Heart right ventricle (tissue), 16 donors: Measurements from ENCODE around the gene KIF6. TPM values are rescaled to one million over a fixed set of nuclear protein-coding genes. Genes with fewer than 3 reads are reported as not detected.

Experiments
- ATAC-seq, 8 donors: fragments of 200-7000 bp; cut with Tn5 transposase; one replicate each; pipeline ENCODE4 v1.9.1; 2020; ENCODE audit warnings: mild to moderate bottlenecking in 8 of 8, moderate library complexity in 8 of 8, moderate number of reproducible peaks in 1 of 8
- DNase-seq, 2 donors: peaks; one replicate each; pipeline ENCODE4 v3.0.0-alpha.2; 2020
- H3K27ac ChIP-seq, 10 donors: fragments of 200-600 bp; sonication (generic) in 2 of 10; one replicate each; pipeline versions ENCODE4 v1.5.0 to v1.8.0; 2020 to 2022; ENCODE audit warnings: mild to moderate bottlenecking in 3 of 10
- H3K27me3 ChIP-seq, 7 donors: fragments of 200-600 bp; one replicate each; pipeline ENCODE4 v1.8.0; 2021 to 2022; ENCODE audit warnings: mild to moderate bottlenecking in 2 of 7
- H3K36me3 ChIP-seq, 9 donors: fragments of 200-600 bp; sonication (generic) in 1 of 9; one replicate each; pipeline versions ENCODE4 v1.5.0 to v1.8.0; 2020 to 2022; ENCODE audit warnings: mild to moderate bottlenecking in 2 of 9
- H3K4me1 ChIP-seq, 9 donors: fragments of 200-600 bp; sonication (generic) in 1 of 9; one replicate each; pipeline versions ENCODE4 v1.5.0 to v1.8.0; 2020 to 2022; ENCODE audit warnings: mild to moderate bottlenecking in 4 of 9
- H3K4me3 ChIP-seq, 10 donors: fragments of 200-600 bp; sonication (generic) in 2 of 10; one replicate each; pipeline versions ENCODE4 v1.5.0 to v1.8.0; 2020 to 2022; ENCODE audit warnings: mild to moderate bottlenecking in 7 of 10, moderate library complexity in 2 of 10
- H3K9me3 ChIP-seq, 11 donors: fragments of 200-600 bp in 10 of 11; sonication (generic) in 2 of 11; one replicate each; pipeline versions ENCODE4 v1.5.0 to v1.8.0; 2013 to 2022; ENCODE audit warnings: mild to moderate bottlenecking in 2 of 11, control low read depth in 1 of 11, moderate library complexity in 1 of 11
- WGBS, 2 donors: extraction: QIAGEN DNeasy Blood & Tissue Kit; methylation state at CpG; one replicate each; pipeline ENCODE4 v1.1.7; 2013; ENCODE audit warnings: inconsistent platforms in 1 of 2; 5-methylcytosine and 5-hydroxymethylcytosine counted together
- intact Hi-C, 10 donors: fragments of 100-400 bp; cut with DNase I; formaldehyde crosslinking; loops; one replicate each; pipeline versions ENCODE4 v1.11.1 to v1.14.2; 2022
- polyA plus RNA-seq, 2 donors: library from polyadenylated mRNA; stranded (reverse); fragments of 200-250 nt; gene quantifications; one replicate each; pipeline ENCODE4 v1.2.3, GENCODE V29; 2013
- total RNA-seq, 10 donors: library from RNA; stranded (reverse); fragmentation: NEBNext Ultra II Directional in 3 of 10; extraction: Animal tissue kit (Norgen Biotek cat#: 25700) in 3 of 10; gene quantifications; one replicate each; pipeline versions ENCODE4 v1.2.1 to v1.2.4, GENCODE V29; 2021 to 2023
- TF ChIP-seq, protein P1 (sequence below), 9 donors: fragments of 200-600 bp; sonication (generic) in 2 of 9; IDR thresholded peaks; one replicate each; pipeline versions ENCODE4 v1.5.0 to v1.8.0; 2021 to 2022; ENCODE audit warnings: antibody characterized with exemption in 9 of 9, mild to moderate bottlenecking in 5 of 9, moderate library complexity in 1 of 9
- donor health status: Arrhythmogenic right ventricular cardiomyopathy.
- donor health status: ischemic (EF 13 %, LVEDD 7.1; RV severe dilation, severe dysfunction).
- donor health status: healthy with polysubstance abuse.
- donor health status: DM: no; HTN: yes; CAD: no.
- donor health status: DM: no; HTN: no; CAD: no.
- donor health status: ischemic (EF 25% LVEDD 6.9; RV normal size, moderate dysfunction).
- donor health status: ischemic (EF 25% LVEDD 5.7; RV mildly dilated, moderate dysfunction).
- donor health status: healthy.
- donor health status: DM: yes; HTN: yes; CAD: no.
- donor health status: Ischemic cardiomyopathy.
- donor health status: ischemic (EF 35%, LVEDD 5.7; RV mildly dilated, moderate dysfunction).
- donor health status: nonischemic (EF 11% LVEDD 7.7; RV severe dilation, severe dysfunction).
- donor health status: DM: yes; HTN: yes; CAD: no.
- donor health status: PGD.
- donor health status: ischemic (EF 29% LVEDD 5.4; RV normal size, mild dysfunction).
- donor health status: nonischemic (EF 23%, LVEDD 6.1; RV moderate dilation, normal function).

The KIF6 gene
- total and polyA plus RNA-seq, 12 donors: 0.01 to 1.6 (median 0.45) TPM; not detected in 2

DNA sequence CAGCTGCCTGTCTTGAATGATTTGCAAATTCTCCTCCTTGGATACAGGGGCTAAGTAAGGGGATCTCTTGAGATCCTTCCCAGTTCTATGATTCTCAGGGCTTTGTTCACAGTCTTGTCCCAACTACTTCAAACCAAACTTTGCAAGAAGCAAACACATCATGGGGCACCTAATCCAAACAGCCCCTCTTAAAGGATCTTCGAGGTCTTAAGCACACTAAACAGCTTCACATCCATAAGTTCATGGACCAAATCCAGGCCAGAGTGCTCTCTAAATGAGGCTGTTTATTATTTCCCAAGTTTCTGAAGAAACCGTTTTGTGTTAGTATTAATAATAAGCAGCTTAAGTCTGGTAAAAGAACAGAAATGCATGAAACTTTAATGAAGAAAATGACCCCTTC is 75.2 kb downstream of the KIF6 start:
- no peaks in the 10 kb centered on the region for H3K4me1 ChIP-seq
- no peaks in the 10 kb centered on the region for H3K9me3 ChIP-seq
- H3K27ac ChIP-seq: no peak overlapping the region
- intact Hi-C loops: no loop called here
- H3K36me3 ChIP-seq: no peaks in the 10 kb centered on the region
- 73 to 74% methylated on average over 2 of the region's 2 CpGs for WGBS, 2 donors
- no peaks in the 10 kb centered on the region for H3K27me3 ChIP-seq
- DNase-seq: no peak
- H3K4me3 ChIP-seq: no peak overlapping the region
- ATAC-seq: no peak
- TF ChIP-seq, protein P1, sequence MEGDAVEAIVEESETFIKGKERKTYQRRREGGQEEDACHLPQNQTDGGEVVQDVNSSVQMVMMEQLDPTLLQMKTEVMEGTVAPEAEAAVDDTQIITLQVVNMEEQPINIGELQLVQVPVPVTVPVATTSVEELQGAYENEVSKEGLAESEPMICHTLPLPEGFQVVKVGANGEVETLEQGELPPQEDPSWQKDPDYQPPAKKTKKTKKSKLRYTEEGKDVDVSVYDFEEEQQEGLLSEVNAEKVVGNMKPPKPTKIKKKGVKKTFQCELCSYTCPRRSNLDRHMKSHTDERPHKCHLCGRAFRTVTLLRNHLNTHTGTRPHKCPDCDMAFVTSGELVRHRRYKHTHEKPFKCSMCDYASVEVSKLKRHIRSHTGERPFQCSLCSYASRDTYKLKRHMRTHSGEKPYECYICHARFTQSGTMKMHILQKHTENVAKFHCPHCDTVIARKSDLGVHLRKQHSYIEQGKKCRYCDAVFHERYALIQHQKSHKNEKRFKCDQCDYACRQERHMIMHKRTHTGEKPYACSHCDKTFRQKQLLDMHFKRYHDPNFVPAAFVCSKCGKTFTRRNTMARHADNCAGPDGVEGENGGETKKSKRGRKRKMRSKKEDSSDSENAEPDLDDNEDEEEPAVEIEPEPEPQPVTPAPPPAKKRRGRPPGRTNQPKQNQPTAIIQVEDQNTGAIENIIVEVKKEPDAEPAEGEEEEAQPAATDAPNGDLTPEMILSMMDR (IDR thresholded peaks at IDR 0.05): no peak

DNA sequence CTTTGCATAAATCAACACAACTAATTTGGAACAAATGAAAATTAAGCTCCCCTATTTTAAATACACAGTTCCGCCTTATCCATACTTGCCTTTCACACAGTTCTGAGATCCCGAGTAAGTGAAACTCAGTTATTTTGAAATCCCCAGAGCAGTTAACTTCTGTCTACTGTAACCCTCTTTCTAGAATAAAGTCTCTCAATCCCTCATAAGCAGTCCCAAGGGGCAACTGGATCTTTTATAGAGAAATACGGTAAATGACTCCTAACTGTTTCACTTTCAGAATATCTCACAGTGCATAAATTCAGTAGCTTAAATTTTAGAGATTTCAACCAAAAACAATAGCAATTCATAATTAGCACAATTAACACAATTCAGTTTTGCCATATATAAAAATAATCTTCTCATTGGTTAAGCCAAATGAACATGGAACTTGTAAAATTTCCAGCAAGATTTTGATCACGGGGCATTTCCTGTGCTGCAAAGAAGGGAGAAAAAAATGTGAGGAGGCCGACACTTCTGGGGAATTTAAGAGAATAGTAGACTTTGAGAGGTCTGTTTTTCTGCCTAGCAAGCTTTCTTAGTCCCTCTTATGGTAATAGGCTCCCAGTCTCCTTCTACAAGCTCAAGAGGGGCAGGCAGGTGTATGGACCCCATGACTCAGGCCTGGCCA is 78.3 kb downstream of the KIF6 start:
- DNase-seq: no peak
- Histone ChIP-seq H3K36me3 (no peaks in the 10 kb centered on the region), H3K27me3 (no peaks in the 10 kb centered on the region), H3K4me1 (no peaks in the 10 kb centered on the region), H3K9me3 (no peaks in the 10 kb centered on the region), H3K27ac (no peak overlapping the region), H3K4me3 (peak overlapping the region in 2 of 10 donors; percentile 1 to 4)
- ATAC-seq: no peak
- WGBS, 2 donors: 71 to 76% methylated on average over 5 of the region's 5 CpGs
- TF ChIP-seq, protein P1 (IDR thresholded peaks at IDR 0.05): no peak
- intact Hi-C loops: no loop called here

DNA sequence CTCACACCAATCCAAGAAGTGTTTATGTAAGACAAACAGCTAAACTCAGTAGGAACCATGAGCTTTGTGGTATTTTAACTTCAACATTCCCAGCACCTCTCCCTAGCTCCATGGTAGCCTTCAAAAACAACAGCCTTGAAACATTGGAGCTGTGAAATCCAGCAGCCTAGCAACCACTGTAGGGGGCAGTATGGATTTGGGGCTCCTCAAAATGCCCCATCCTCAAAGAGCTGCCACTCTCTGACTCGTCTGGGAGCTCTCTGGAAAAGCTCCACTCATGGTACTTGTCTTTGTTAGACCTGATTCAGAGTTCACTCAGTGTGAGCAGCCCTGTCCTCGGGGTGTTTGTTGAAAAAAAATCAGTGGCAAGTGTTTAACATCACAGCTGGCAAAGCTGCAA is 82.9 kb downstream of the KIF6 start:
- DNase-seq: no peak
- intact Hi-C loops: no loop called here
- WGBS, 2 donors: 48 to 62% methylated on average over 2 of the region's 2 CpGs

DNA sequence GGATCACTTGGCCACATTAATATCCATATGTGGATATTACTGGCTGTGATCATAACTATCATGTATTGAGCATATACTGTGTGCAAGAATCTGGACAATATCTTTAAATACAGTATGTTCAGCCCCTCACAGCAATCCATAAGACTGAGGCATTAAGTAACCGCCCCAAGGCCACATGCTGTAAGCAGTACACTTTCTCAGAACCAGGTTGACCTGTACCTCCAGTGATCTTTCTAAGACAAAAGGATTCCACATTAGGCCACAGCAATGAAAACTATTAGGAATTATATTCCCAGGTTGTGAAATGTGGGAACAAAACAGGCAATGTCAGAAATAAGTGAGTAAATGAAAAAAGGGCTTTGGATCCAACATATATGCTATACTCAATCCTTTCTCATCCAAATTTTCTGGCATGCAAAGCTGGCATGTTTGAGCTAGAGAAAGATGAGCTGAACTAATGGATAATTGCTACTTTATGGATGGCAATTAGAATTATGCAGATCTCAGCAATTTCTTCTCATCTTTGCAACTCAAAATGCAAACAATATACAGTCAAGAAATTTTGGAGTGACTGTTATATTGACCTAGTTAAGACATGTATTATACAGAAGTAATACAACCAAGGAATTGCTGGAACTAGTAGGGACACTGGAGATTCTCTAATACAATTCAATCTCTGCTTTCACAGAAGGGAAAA is 86.9 kb downstream of the KIF6 start:
- H3K4me1 ChIP-seq: no peaks in the 10 kb centered on the region
- no peak for DNase-seq
- TF ChIP-seq, protein P1 (IDR thresholded peaks at IDR 0.05): no peak
- ATAC-seq: no peak
- intact Hi-C loops: no loop called here
- no peak overlapping the region for H3K4me3 ChIP-seq
- H3K36me3 ChIP-seq: no peaks in the 10 kb centered on the region
- H3K9me3 ChIP-seq: no peaks in the 10 kb centered on the region
- no peaks in the 10 kb centered on the region for H3K27me3 ChIP-seq
- 97 to 98% methylated on average over 1 of the region's 1 CpG for WGBS, 2 donors
- no peak overlapping the region for H3K27ac ChIP-seq

More for the DNA sequence above, 82.9 kb downstream of the KIF6 start:
- no peaks in the 10 kb centered on the region for H3K36me3 ChIP-seq
- no peak overlapping the region for H3K4me3 ChIP-seq
- no peak for ATAC-seq
- no peaks in the 10 kb centered on the region for H3K9me3 ChIP-seq
- H3K27me3 ChIP-seq: no peaks in the 10 kb centered on the region
- no peak overlapping the region for H3K27ac ChIP-seq
- TF ChIP-seq, protein P1 (IDR thresholded peaks at IDR 0.05): no peak
- no peaks in the 10 kb centered on the region for H3K4me1 ChIP-seq
